ENCODE data around the gene SAFB2.

The SAFB2 gene

DNA sequence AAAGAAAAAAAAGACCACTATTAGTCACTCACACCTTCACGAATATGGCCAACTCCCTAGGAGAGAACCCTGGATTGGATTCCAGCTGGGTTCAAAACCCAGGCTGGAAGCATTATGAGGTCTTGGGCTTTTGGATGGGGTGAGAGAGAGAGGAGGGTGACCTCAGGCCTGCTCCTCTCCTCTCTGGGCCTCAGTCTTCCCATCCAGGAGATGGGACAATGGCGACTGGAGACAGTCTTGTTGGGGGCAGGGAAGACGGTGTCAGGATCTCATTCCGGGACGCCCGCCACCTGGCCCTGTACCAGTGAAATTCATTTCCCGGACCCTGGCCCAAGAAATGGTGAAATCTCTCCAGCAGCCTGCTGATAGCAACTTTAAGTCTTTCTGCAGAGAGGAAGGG, 81.1 kb downstream of the SAFB2 start:
- TF ChIP-seq, protein P1, sequence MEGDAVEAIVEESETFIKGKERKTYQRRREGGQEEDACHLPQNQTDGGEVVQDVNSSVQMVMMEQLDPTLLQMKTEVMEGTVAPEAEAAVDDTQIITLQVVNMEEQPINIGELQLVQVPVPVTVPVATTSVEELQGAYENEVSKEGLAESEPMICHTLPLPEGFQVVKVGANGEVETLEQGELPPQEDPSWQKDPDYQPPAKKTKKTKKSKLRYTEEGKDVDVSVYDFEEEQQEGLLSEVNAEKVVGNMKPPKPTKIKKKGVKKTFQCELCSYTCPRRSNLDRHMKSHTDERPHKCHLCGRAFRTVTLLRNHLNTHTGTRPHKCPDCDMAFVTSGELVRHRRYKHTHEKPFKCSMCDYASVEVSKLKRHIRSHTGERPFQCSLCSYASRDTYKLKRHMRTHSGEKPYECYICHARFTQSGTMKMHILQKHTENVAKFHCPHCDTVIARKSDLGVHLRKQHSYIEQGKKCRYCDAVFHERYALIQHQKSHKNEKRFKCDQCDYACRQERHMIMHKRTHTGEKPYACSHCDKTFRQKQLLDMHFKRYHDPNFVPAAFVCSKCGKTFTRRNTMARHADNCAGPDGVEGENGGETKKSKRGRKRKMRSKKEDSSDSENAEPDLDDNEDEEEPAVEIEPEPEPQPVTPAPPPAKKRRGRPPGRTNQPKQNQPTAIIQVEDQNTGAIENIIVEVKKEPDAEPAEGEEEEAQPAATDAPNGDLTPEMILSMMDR (conservative IDR thresholded peaks at IDR 0.05), result no peak
- TF ChIP-seq ZFX (IDR thresholded peaks at IDR 0.05), result no peak
- no peak overlapping the region for H3K27ac ChIP-seq

DNA sequence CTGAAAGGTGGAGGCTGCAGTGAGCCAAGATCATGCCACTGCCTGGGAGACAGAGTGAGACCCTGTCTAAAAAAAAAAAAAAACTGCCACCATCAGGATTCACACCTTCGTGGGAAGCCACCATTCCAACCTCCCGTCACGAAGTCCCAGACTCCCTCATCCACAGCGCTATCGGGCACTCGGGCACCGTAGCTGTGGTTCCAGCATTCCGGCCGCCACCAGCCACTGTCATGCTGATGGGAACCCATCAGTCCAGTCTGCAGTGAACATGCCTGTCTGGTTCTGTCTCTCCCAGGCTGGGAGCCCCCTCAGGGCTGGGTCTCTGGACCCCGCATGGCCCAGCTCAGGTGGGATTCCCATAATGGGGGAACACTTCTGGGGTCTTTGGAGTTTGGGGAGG, 82.4 kb downstream of the SAFB2 start:
- no peak for TF ChIP-seq ZFX (IDR thresholded peaks at IDR 0.05)
- TF ChIP-seq, protein P1 (conservative IDR thresholded peaks at IDR 0.05), result no peak

DNA sequence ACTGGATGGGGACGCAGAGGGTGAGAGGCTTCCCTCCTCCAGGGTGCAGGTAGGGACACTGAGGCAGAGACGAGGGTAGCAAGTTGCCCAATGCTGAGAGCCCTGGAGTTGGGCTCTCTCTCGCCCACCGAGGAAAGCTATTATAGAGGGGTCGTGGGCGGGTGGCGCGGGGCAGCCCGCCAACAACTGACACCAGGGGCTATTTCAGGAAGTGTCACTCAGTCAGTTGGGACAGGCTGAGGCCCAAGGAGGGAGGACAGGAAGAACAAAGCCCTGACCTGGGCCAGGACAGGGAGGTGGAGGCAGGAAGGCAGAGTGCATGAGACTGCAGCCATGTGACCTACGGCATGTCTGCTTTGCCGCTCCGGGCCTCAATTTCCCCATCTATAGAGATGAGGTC, 84.7 kb downstream of the SAFB2 start:
- no peak overlapping the region for H3K27ac ChIP-seq
- TF ChIP-seq, protein P1 (conservative IDR thresholded peaks at IDR 0.05), result no peak
- no peak for TF ChIP-seq ZFX (IDR thresholded peaks at IDR 0.05)

More for the DNA sequence above, 82.4 kb downstream of the SAFB2 start:
- no peak overlapping the region for H3K27ac ChIP-seq

Data from C4-2B (cell line).